WTC11 (cell line): ENCODE results near the gene RAD21L1.

ENCODE experiments used
- FOXK1 ChIP-seq: sonication (generic); formaldehyde crosslinking; IDR thresholded peaks from 2 replicates; pipeline ENCODE4 v1.8.0; 2022; ENCODE audit warnings: mild to moderate bottlenecking, moderate library complexity, missing genetic modification reagents
- ZNF232 ChIP-seq: sonication (generic); formaldehyde crosslinking; IDR thresholded peaks from 2 replicates; pipeline ENCODE4 v1.8.0; 2022; ENCODE audit warnings: mild to moderate bottlenecking, missing genetic modification reagents
- TF ChIP-seq, protein P1 (sequence below): fragments of 200-600 bp; IDR thresholded peaks from 2 replicates; pipeline ENCODE4 v1.8.0; 2022; ENCODE audit warnings: antibody characterized with exemption
- TF ChIP-seq, protein P2 (sequence below): sonication (generic); formaldehyde crosslinking; IDR thresholded peaks from 2 replicates; pipeline ENCODE4 v1.8.1; 2023; ENCODE audit warnings: mild to moderate bottlenecking, missing genetic modification reagents, borderline replicate concordance
- TF ChIP-seq, protein P3 (sequence below): fragments of 250-450 bp; sonication (Bioruptor Pico); IDR thresholded peaks from 2 replicates; pipeline ENCODE4 v1.8.0; 2021; ENCODE audit warnings: mild to moderate bottlenecking
- TF ChIP-seq, protein P4 (sequence below): sonication (generic); formaldehyde crosslinking; IDR thresholded peaks from 2 replicates; pipeline ENCODE4 v1.8.0; 2023; ENCODE audit warnings: mild to moderate bottlenecking, missing genetic modification reagents

DNA sequence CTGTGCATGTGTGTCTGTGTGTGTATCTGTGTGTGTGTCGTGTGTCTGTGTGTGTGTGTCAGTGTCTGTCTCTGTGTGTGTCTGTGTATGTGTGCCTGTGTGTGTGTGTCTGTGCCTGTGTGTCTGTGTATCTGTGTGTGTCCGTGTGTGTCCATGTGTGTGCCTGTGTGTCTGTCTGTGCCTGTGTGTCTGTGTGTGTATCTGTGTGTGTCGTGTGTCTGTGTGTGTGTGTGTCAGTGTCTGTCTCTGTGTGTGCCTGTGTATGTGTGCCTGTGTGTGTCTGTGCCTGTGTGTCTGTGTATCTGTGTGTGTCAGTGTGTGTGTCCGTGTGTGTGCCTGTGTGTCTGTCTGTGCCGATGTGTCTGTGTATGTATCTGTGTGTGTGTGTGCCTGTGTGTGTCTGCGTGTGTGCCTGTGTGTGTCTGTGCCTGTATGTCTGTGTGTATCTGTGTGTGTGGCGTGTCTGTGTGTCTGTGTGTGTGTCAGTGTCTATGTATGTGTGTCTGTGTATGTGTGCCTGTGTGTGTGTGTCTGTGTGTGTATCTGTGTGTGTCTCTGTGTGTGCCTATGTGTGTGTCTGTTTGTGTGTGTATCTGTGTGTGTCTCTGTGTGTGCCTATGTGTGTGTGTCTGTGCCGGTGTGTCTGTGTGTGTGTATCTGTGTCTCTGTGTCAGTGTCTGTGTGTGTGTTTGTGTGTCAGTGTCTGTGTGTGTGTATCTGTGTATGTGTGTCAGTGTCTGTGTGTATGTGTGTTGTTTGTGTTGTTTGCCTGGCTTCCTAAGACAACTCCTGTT lies 51.9 kb downstream of the RAD21L1 start:
- TF ChIP-seq, protein P1, sequence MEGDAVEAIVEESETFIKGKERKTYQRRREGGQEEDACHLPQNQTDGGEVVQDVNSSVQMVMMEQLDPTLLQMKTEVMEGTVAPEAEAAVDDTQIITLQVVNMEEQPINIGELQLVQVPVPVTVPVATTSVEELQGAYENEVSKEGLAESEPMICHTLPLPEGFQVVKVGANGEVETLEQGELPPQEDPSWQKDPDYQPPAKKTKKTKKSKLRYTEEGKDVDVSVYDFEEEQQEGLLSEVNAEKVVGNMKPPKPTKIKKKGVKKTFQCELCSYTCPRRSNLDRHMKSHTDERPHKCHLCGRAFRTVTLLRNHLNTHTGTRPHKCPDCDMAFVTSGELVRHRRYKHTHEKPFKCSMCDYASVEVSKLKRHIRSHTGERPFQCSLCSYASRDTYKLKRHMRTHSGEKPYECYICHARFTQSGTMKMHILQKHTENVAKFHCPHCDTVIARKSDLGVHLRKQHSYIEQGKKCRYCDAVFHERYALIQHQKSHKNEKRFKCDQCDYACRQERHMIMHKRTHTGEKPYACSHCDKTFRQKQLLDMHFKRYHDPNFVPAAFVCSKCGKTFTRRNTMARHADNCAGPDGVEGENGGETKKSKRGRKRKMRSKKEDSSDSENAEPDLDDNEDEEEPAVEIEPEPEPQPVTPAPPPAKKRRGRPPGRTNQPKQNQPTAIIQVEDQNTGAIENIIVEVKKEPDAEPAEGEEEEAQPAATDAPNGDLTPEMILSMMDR, result no peak
- no peak for TF ChIP-seq FOXK1 (CRISPR knock-in tag)
- TF ChIP-seq, protein P2, sequence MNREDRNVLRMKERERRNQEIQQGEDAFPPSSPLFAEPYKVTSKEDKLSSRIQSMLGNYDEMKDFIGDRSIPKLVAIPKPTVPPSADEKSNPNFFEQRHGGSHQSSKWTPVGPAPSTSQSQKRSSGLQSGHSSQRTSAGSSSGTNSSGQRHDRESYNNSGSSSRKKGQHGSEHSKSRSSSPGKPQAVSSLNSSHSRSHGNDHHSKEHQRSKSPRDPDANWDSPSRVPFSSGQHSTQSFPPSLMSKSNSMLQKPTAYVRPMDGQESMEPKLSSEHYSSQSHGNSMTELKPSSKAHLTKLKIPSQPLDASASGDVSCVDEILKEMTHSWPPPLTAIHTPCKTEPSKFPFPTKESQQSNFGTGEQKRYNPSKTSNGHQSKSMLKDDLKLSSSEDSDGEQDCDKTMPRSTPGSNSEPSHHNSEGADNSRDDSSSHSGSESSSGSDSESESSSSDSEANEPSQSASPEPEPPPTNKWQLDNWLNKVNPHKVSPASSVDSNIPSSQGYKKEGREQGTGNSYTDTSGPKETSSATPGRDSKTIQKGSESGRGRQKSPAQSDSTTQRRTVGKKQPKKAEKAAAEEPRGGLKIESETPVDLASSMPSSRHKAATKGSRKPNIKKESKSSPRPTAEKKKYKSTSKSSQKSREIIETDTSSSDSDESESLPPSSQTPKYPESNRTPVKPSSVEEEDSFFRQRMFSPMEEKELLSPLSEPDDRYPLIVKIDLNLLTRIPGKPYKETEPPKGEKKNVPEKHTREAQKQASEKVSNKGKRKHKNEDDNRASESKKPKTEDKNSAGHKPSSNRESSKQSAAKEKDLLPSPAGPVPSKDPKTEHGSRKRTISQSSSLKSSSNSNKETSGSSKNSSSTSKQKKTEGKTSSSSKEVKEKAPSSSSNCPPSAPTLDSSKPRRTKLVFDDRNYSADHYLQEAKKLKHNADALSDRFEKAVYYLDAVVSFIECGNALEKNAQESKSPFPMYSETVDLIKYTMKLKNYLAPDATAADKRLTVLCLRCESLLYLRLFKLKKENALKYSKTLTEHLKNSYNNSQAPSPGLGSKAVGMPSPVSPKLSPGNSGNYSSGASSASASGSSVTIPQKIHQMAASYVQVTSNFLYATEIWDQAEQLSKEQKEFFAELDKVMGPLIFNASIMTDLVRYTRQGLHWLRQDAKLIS, result no peak
- TF ChIP-seq ZNF232 (CRISPR knock-in tag), result no peak
- TF ChIP-seq, protein P3, sequence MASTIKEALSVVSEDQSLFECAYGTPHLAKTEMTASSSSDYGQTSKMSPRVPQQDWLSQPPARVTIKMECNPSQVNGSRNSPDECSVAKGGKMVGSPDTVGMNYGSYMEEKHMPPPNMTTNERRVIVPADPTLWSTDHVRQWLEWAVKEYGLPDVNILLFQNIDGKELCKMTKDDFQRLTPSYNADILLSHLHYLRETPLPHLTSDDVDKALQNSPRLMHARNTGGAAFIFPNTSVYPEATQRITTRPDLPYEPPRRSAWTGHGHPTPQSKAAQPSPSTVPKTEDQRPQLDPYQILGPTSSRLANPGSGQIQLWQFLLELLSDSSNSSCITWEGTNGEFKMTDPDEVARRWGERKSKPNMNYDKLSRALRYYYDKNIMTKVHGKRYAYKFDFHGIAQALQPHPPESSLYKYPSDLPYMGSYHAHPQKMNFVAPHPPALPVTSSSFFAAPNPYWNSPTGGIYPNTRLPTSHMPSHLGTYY (CRISPR knock-in tag), result no peak
- TF ChIP-seq, protein P4, sequence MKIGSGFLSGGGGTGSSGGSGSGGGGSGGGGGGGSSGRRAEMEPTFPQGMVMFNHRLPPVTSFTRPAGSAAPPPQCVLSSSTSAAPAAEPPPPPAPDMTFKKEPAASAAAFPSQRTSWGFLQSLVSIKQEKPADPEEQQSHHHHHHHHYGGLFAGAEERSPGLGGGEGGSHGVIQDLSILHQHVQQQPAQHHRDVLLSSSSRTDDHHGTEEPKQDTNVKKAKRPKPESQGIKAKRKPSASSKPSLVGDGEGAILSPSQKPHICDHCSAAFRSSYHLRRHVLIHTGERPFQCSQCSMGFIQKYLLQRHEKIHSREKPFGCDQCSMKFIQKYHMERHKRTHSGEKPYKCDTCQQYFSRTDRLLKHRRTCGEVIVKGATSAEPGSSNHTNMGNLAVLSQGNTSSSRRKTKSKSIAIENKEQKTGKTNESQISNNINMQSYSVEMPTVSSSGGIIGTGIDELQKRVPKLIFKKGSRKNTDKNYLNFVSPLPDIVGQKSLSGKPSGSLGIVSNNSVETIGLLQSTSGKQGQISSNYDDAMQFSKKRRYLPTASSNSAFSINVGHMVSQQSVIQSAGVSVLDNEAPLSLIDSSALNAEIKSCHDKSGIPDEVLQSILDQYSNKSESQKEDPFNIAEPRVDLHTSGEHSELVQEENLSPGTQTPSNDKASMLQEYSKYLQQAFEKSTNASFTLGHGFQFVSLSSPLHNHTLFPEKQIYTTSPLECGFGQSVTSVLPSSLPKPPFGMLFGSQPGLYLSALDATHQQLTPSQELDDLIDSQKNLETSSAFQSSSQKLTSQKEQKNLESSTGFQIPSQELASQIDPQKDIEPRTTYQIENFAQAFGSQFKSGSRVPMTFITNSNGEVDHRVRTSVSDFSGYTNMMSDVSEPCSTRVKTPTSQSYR (CRISPR knock-in tag), result no peak
